ENCODE data around the gene DKC1. TPM values are rescaled to one million over a fixed set of nuclear protein-coding genes. Genes with fewer than 3 reads are reported as not detected.
A peak's percentile ranks its signal among the peaks of the same experiment; 100 is the strongest.

The DKC1 gene
- total RNA-seq, 1 experiment from 2014 or later: 123 TPM

- no peaks in the 10 kb centered on the region for H3K79me2 ChIP-seq (ENCODE audit: insufficient read depth, low read length)
- no peak overlapping the region for H3K4me2 ChIP-seq (ENCODE audit: low read length)
- H3K9me2 ChIP-seq (ENCODE audit: insufficient read depth): no peaks in the 10 kb centered on the region
- H3K27me3 ChIP-seq (ENCODE audit: insufficient read depth, low read length): no peaks in the 10 kb centered on the region
- ATAC-seq (no peak), DNase-seq (ENCODE audit: low read depth, low spot score) (no peak)
- no peaks in the 10 kb centered on the region for H3K36me3 ChIP-seq (ENCODE audit: control insufficient read depth in 1 of 2, insufficient read depth in 2 of 2, low read length in 2 of 2)
- H4K20me1 ChIP-seq (ENCODE audit: insufficient read depth): no peaks in the 10 kb centered on the region
- no peak overlapping the region for H2AFZ ChIP-seq (ENCODE audit: low read depth, low read length, poor library complexity, severe bottlenecking)
- no peaks in the 10 kb centered on the region for H3K4me1 ChIP-seq (ENCODE audit: control insufficient read depth in 1 of 2, insufficient read depth in 2 of 2, low read length in 2 of 2)
- no peak overlapping the region for H3K4me3 ChIP-seq (replicated peaks in 1 of 2; ENCODE audit: low read depth in 1 of 2, low read length in 2 of 2)
- intact Hi-C loops (cut with micrococcal nuclease): loop anchor here (10.0 kb wide), 1 partner anchor 129 kb away; no protein-coding TSS in a partner anchor
- no peaks in the 10 kb centered on the region for H3K9me3 ChIP-seq (ENCODE audit: control insufficient read depth in 1 of 2, insufficient read depth in 1 of 2, low read depth in 1 of 2, low read length in 2 of 2)
- ChIA-PET RAD21 (ENCODE audit: low non-redundant PET in 1 of 2, low total read pairs in 2 of 2, uncharacterized antibody in 2 of 2, unreplicated experiment in 2 of 2) (no interaction called here), CTCF (no interaction called here), POLR2A (no interaction called here)
- TF ChIP-seq ELF1 (IDR thresholded peaks at IDR 0.05; ENCODE audit: borderline replicate concordance, low read depth): no peak
- TF ChIP-seq CTCF (IDR thresholded peaks at IDR 0.05 in 2 of 3, conservative IDR thresholded peaks at IDR 0.05 in 1 of 3; ENCODE audit: borderline replicate concordance in 1 of 3, insufficient read depth in 1 of 3, low read depth in 2 of 3, low read length in 2 of 3): 0 out of 6 replicates have a peak, but pooled peaks of 1 of the 3 experiments have one; percentile 8
- BruUV-seq (replicated peaks): no TSS peak
- no peak overlapping the region for H3K27ac ChIP-seq (ENCODE audit: low read depth, low read length)
- H3K9ac ChIP-seq (ENCODE audit: low read length): no peak overlapping the region
Measured at GRCh38 chrX:154715825-154716224, 46.8 kb upstream of the DKC1 start.

GRCh38 chrX:154717824-154718223 lies 44.8 kb upstream of the DKC1 start:
- Histone ChIP-seq H3K27me3 (ENCODE audit: insufficient read depth, low read length) (no peaks in the 10 kb centered on the region), H3K4me3 (replicated peaks in 1 of 2; ENCODE audit: low read depth in 1 of 2, low read length in 2 of 2) (no peak overlapping the region), H3K79me2 (ENCODE audit: insufficient read depth, low read length) (no peaks in the 10 kb centered on the region), H3K9ac (ENCODE audit: low read length) (no peak overlapping the region), H2AFZ (ENCODE audit: low read depth, low read length, poor library complexity, severe bottlenecking) (no peak overlapping the region), H3K27ac (ENCODE audit: low read depth, low read length) (no peak overlapping the region), H3K4me2 (ENCODE audit: low read length) (no peak overlapping the region), H3K9me2 (ENCODE audit: insufficient read depth) (no peaks in the 10 kb centered on the region), H3K4me1 (ENCODE audit: control insufficient read depth in 1 of 2, insufficient read depth in 2 of 2, low read length in 2 of 2) (no peaks in the 10 kb centered on the region), H3K36me3 (ENCODE audit: control insufficient read depth in 1 of 2, insufficient read depth in 2 of 2, low read length in 2 of 2) (no peaks in the 10 kb centered on the region), H3K9me3 (ENCODE audit: control insufficient read depth in 1 of 2, insufficient read depth in 1 of 2, low read depth in 1 of 2, low read length in 2 of 2) (no peaks in the 10 kb centered on the region), H4K20me1 (ENCODE audit: insufficient read depth) (no peaks in the 10 kb centered on the region)
- ChIA-PET CTCF (no interaction called here), RAD21 (ENCODE audit: low non-redundant PET in 1 of 2, low total read pairs in 2 of 2, uncharacterized antibody in 2 of 2, unreplicated experiment in 2 of 2) (no interaction called here), POLR2A (no interaction called here)
- TF ChIP-seq JUND (IDR thresholded peaks at IDR 0.05) (no peak), TCF7L2 (IDR thresholded peaks at IDR 0.05; ENCODE audit: borderline replicate concordance, extremely low read depth, insufficient read depth, insufficient read length) (no peak), FOSL1 (IDR thresholded peaks at IDR 0.05; ENCODE audit: low read depth) (no peak), ZNF274 (IDR thresholded peaks at IDR 0.05; ENCODE audit: low read depth, low read length) (no peak), YY1 (IDR thresholded peaks at IDR 0.05; ENCODE audit: extremely low read depth, insufficient replicate concordance, low read depth, low read length) (no peak), ATF3 (IDR thresholded peaks at IDR 0.05) (no peak), RAD21 (IDR thresholded peaks at IDR 0.05; ENCODE audit: low read depth) (no peak), EZH2 (IDR thresholded peaks at IDR 0.05) (no peak), SIN3A (IDR thresholded peaks at IDR 0.05; ENCODE audit: low read depth) (no peak), CEBPB (IDR thresholded peaks at IDR 0.05; ENCODE audit: low read depth) (no peak)
- DNase-seq (ENCODE audit: low read depth, low spot score) (no peak), ATAC-seq (no peak; the same call in 1 of the 2 replicates)
- intact Hi-C loops (cut with micrococcal nuclease): loop anchor here (10.0 kb wide), 1 partner anchor 127 kb away; no protein-coding TSS in a partner anchor
- BruUV-seq (replicated peaks): no TSS peak

All from HCT116 (cell line).